ENCODE results near the gene AK8.

Gene AK8

DNA sequence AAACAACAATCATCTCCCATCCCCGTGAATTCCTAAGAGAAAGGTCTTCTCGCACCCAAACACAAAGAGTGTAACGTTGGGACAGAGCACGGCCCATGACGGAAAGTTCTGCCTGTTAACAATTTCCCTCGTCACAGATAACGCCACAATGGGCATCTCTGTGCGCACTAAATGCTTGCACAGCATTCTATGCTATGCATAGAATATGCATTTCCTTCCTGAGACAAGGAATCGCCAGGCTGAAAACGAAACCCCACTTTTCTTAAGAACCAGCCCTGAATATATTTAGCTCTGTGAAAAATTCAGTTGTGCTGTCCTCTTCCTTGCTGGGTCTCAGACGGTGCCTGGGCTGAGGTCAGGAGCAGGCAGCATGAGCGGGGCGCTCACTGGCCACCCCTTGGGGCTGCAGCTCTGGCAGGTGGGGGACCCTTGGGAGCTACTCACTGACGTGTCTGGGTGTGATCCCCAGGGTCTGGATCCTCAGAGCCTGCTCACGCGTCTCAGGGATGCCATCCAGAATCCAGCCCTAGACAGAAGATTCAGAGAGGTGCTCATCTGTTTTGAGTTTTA, 49.8 kb downstream of the AK8 start:
- TF ChIP-seq EGR1 (IDR thresholded peaks at IDR 0.05) (no peak), YY1 (IDR thresholded peaks at IDR 0.05; ENCODE audit: low read depth) (no peak), TAF1 (IDR thresholded peaks at IDR 0.05; ENCODE audit: low read depth) (no peak), NFIC (IDR thresholded peaks at IDR 0.05) (no peak), FOXM1 (IDR thresholded peaks at IDR 0.05; ENCODE audit: borderline replicate concordance, low read depth) (no peak), ZBTB7A (IDR thresholded peaks at IDR 0.05; ENCODE audit: low read depth) (no peak), TEAD4 (IDR thresholded peaks at IDR 0.05) (no peak), CEBPB (IDR thresholded peaks at IDR 0.05) (no peak), RAD21 (IDR thresholded peaks at IDR 0.05; ENCODE audit: low read depth) (no peak), CREB1 (IDR thresholded peaks at IDR 0.05; ENCODE audit: low read depth) (no peak), TCF12 (IDR thresholded peaks at IDR 0.05; ENCODE audit: low read depth) (no peak), EP300 (IDR thresholded peaks at IDR 0.05; ENCODE audit: borderline replicate concordance) (no peak)
- TF ChIP-seq, protein P1, sequence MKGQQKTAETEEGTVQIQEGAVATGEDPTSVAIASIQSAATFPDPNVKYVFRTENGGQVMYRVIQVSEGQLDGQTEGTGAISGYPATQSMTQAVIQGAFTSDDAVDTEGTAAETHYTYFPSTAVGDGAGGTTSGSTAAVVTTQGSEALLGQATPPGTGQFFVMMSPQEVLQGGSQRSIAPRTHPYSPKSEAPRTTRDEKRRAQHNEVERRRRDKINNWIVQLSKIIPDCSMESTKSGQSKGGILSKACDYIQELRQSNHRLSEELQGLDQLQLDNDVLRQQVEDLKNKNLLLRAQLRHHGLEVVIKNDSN (IDR thresholded peaks at IDR 0.05): no peak
- TF ChIP-seq, protein P2, sequence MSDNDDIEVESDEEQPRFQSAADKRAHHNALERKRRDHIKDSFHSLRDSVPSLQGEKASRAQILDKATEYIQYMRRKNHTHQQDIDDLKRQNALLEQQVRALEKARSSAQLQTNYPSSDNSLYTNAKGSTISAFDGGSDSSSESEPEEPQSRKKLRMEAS (IDR thresholded peaks at IDR 0.05): no peak
- TF ChIP-seq, protein P3, sequence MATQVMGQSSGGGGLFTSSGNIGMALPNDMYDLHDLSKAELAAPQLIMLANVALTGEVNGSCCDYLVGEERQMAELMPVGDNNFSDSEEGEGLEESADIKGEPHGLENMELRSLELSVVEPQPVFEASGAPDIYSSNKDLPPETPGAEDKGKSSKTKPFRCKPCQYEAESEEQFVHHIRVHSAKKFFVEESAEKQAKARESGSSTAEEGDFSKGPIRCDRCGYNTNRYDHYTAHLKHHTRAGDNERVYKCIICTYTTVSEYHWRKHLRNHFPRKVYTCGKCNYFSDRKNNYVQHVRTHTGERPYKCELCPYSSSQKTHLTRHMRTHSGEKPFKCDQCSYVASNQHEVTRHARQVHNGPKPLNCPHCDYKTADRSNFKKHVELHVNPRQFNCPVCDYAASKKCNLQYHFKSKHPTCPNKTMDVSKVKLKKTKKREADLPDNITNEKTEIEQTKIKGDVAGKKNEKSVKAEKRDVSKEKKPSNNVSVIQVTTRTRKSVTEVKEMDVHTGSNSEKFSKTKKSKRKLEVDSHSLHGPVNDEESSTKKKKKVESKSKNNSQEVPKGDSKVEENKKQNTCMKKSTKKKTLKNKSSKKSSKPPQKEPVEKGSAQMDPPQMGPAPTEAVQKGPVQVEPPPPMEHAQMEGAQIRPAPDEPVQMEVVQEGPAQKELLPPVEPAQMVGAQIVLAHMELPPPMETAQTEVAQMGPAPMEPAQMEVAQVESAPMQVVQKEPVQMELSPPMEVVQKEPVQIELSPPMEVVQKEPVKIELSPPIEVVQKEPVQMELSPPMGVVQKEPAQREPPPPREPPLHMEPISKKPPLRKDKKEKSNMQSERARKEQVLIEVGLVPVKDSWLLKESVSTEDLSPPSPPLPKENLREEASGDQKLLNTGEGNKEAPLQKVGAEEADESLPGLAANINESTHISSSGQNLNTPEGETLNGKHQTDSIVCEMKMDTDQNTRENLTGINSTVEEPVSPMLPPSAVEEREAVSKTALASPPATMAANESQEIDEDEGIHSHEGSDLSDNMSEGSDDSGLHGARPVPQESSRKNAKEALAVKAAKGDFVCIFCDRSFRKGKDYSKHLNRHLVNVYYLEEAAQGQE (IDR thresholded peaks at IDR 0.05; ENCODE audit: low read depth): no peak

DNA sequence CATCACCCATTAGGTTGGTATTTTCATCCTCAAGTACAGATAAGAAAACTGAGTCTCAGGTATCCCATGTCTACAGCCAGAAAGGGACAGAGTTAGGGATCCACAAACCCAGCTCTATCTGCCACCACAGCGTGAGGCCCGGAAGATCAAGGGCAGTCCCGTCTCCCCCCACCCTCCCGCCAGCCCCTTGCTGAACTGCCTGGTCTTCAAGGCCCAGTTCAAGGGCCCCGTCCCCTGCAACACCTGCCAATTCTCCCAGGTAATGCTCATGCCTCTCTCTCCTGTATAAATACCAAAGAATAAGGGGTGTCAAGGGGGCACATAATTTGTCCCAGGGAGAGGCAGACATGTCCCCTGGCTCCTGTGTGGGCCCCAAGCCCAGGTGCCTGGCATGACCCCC, 50.7 kb downstream of the AK8 start:
- no peak for TF ChIP-seq CEBPB (IDR thresholded peaks at IDR 0.05)
- TF ChIP-seq TCF12 (IDR thresholded peaks at IDR 0.05; ENCODE audit: low read depth): no peak
- no peak for TF ChIP-seq EGR1 (IDR thresholded peaks at IDR 0.05)
- no peak for TF ChIP-seq ZBTB7A (IDR thresholded peaks at IDR 0.05; ENCODE audit: low read depth)
- no peak for TF ChIP-seq RAD21 (IDR thresholded peaks at IDR 0.05; ENCODE audit: low read depth)
- TF ChIP-seq FOXM1 (IDR thresholded peaks at IDR 0.05; ENCODE audit: borderline replicate concordance, low read depth): no peak
- no peak for TF ChIP-seq CREB1 (IDR thresholded peaks at IDR 0.05; ENCODE audit: low read depth)
- TF ChIP-seq NFIC (IDR thresholded peaks at IDR 0.05): no peak
- TF ChIP-seq EP300 (IDR thresholded peaks at IDR 0.05; ENCODE audit: borderline replicate concordance): no peak
- TF ChIP-seq, protein P1 (IDR thresholded peaks at IDR 0.05): no peak
- TF ChIP-seq YY1 (IDR thresholded peaks at IDR 0.05; ENCODE audit: low read depth): no peak
- TF ChIP-seq, protein P3 (IDR thresholded peaks at IDR 0.05; ENCODE audit: low read depth): no peak
- TF ChIP-seq, protein P2 (IDR thresholded peaks at IDR 0.05): no peak
- no peak for TF ChIP-seq TAF1 (IDR thresholded peaks at IDR 0.05; ENCODE audit: low read depth)
- no peak for TF ChIP-seq TEAD4 (IDR thresholded peaks at IDR 0.05)

DNA sequence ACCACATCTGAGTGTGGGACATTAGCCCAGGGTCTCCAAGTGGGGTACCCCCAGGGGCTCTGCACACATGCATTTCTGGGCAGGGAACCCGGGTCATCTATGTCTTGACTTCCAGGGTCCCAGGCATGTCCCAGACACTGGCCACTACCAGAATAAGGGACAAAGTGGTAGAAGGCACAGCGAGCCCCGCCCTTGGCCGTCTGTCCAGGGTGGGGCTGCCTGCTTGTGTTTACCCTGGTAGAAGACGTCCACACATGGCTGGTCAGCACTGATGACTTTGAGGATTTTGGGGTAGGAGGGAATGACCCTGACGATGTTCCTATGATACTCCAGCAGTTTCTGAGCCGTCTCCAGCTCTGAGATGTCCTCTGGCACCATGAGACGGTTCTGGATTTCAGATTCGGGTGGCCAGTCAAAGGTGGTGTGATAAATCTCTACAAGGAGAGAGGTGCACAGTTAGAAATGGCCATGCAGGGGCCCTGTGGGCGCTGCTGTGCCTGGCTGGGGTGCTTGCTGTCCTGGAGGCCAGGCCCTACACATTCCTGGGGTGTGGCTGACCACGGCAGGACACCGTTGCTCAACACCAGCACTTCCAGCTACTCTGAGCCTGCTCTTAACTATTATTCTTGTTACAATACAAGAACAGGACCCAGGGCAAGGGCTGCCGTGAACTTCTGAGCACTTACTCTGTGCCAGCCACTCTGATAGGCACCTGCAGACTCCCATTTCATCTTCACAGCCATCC, 51.3 kb downstream of the AK8 start:
- TF ChIP-seq, protein P3 (IDR thresholded peaks at IDR 0.05; ENCODE audit: low read depth): no peak
- TF ChIP-seq, protein P1 (IDR thresholded peaks at IDR 0.05): no peak
- no peak for TF ChIP-seq RAD21 (IDR thresholded peaks at IDR 0.05; ENCODE audit: low read depth)
- TF ChIP-seq, protein P2 (IDR thresholded peaks at IDR 0.05): no peak
- TF ChIP-seq TAF1 (IDR thresholded peaks at IDR 0.05; ENCODE audit: low read depth): no peak
- TF ChIP-seq EP300 (IDR thresholded peaks at IDR 0.05; ENCODE audit: borderline replicate concordance): no peak
- TF ChIP-seq TCF12 (IDR thresholded peaks at IDR 0.05; ENCODE audit: low read depth): no peak

All from Ishikawa (cell line).